Measurements from ENCODE around the gene C14orf132.

GRCh38 chr14:96089401-96089800, 50.2 kb downstream of the C14orf132 start:
- TF ChIP-seq CTCF (IDR thresholded peaks at IDR 0.05) (no peak), POLR2A (IDR thresholded peaks at IDR 0.05) (no peak), EP300 (IDR thresholded peaks at IDR 0.05) (no peak)
